HG02970 (cell line): Measurements from ENCODE around the gene GNL1.
"Not testable (repeated sequence)": the region's sequence is repeated elsewhere in the genome, so short reads cannot be mapped to it uniquely, and the experiment has no call there.

Experiments
- ATAC-seq: cut with Tn5 transposase; IDR thresholded peaks from one replicate; pipeline ENCODE4 v1.9.1; 2021; ENCODE audit warnings: mild to moderate bottlenecking, moderate library complexity, moderate number of reproducible peaks; ENCODE audit not compliant: unreplicated experiment, low FRiP score

GNL1 gene

DNA sequence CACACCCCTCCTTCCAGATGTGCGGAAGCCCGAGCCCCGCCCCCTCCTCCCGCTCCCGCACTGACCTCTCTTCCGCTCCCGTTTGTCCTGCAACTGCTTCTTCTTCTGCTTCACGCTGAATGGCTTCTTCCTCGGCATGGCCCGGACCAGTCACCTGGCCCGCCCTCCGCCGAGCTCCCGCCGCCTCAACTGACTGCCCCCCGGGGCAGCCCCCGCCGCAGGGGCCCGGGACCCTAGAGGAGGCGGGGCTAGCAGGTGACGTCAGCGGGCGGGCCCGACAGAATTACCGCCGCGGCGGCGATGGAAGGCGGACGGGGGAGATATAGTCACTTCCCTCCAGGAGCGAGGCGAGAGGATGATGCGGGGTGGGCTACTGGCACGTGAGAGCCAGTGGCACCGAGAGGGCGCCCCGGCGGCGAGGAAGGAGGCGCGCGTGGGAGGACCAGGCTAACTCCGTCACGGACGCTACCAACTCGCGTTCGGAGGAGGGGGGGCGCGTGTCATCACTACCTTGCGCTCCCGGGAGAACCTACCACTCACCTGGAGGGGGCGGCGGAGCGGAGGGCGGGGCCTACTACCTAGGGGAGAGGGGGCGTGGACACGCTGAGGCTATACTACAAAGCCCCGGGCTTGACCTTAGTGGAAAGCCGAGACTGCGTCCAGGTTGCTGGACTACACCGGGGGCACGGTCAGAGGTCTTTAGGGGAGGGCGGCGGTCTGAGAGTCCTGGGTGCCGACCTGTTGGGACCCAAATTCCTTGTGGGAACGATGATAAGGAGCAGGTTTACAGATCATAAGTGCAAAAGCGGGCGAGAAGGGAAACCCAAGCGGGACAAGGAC is at the start of gene GNL1:
Gene GNL1 (minus strand): TSS at position 424 of the 840 bp plus-strand sequence. CDS start 286 bp downstream, at position 138.
- ATAC-seq: peak; percentile 86

DNA sequence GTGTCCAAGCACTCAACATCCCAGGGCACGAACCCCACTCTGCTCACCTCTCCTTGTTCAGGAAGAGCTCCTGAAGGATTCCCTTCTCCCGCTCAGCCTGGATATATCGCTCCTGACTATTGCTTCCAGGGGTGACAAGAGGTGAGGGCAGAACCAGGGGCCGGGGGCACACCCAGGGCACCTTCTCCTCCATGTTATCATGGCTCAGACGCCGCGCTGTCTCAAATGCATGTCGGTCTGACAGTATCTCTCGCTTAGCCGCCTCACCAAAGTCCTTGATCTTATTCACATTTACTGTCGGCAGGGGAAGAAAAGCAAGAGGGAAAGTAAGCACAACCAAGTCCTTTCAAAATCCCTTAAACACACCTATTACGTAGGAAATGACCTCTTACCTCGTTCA is 47.7 kb upstream of the GNL1 start:
- no peak for ATAC-seq

GRCh38 chr6:30601815-30602641 is 45.7 kb upstream of the GNL1 start:
- ATAC-seq: no peak

GRCh38 chr6:30601436-30601814 is 45.1 kb upstream of the GNL1 start:
- no peak for ATAC-seq

- ATAC-seq: no peak
Observed at GRCh38 chr6:30600451-30600961, 44.2 kb upstream of the GNL1 start.

GRCh38 chr6:30599625-30600324 is 43.5 kb upstream of the GNL1 start:
- ATAC-seq: no peak

DNA sequence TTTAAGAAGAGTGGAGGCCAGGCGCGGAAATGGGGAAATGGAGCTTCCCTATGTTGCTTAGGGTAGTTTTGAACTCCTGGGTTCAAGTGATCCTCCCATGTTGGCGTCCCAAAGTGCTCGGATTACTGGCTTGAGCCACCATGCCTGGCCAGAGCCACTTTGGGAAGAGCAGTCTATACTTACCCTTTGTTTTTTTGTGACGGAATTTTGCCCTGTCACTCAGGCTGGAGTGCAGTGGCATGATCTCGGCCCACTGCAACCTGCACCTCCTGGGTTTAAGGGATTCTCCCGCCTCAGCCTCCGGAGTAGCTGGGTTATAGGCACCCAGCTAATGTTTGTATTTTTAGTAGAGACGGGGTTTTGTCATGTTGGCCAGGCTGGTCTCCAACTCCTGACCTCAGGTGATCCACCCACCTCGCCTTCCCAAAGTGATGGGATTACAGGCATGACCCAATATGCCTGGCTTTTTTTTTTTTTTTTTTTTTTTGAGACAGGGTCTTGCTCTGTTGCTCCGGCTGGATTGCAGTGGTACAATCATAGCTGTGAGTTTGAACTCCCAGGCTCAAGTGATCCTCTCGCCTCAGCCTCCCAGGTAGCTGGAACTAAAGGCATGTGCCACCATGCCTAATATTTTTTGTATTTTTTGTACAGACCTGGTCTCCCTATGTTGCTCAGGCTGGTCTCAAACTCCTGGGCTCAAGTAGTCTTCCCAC is 42.8 kb upstream of the GNL1 start:
- no peak for ATAC-seq

GRCh38 chr6:30597315-30598144 is 41.2 kb upstream of the GNL1 start:
- not testable (repeated sequence) for ATAC-seq

GRCh38 chr6:30592287-30592686 is 36.0 kb upstream of the GNL1 start:
- no peak for ATAC-seq

- ATAC-seq: no peak
Observed at GRCh38 chr6:30591008-30591407, 34.7 kb upstream of the GNL1 start.

DNA sequence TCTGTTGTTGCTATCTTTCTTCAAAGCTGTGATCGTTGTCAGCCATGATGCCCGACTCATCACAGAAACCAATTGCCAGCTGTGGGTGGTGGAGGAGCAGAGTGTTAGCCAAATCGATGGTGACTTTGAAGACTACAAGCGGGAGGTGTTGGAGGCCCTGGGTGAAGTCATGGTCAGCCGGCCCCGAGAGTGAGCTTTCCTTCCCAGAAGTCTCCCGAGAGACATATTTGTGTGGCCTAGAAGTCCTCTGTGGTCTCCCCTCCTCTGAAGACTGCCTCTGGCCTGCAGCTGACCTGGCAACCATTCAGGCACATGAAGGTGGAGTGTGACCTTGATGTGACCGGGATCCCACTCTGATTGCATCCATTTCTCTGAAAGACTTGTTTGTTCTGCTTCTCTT is 34.2 kb upstream of the GNL1 start:
- ATAC-seq: no peak

DNA sequence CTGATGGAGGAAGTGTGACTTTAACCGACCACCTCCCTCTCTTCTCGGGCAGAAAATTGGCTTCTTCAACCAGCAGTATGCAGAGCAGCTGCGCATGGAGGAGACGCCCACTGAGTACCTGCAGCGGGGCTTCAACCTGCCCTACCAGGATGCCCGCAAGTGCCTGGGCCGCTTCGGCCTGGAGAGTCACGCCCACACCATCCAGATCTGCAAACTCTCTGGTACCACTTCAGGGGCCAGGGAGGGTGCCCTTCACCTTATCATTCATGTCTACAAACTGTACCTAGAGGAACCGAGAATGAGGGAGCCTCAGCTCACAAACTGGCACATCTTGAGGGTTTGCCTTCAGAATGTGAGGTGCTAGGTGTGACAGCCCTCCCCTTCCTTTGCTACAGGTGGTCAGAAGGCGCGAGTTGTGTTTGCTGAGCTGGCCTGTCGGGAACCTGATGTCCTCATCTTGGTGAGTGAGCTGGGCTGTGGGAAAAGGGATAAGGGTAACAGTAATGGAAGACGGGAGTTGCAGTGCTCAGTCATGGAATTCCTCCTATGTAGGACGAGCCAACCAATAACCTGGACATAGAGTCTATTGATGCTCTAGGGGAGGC is 33.6 kb upstream of the GNL1 start:
- ATAC-seq: no peak

DNA sequence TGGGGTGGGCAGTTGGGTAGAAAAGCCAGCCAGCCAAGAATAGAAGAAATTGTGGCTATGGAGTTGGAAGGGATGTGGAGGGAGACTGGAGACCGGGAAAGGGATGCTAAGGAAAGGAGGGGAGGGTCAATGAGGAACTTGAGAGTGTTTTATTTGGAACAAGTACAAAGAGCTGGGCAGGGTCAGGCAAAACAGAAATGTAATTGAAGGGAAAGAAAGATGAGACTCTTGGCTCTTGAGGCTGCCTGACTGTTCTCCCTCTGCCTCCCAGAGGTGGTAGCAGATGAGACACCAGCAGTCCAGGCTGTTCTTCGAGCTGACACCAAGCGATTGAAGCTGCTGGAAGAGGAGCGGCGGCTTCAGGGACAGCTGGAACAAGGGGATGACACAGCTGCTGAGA is 27.6 kb upstream of the GNL1 start:
- no peak for ATAC-seq

DNA sequence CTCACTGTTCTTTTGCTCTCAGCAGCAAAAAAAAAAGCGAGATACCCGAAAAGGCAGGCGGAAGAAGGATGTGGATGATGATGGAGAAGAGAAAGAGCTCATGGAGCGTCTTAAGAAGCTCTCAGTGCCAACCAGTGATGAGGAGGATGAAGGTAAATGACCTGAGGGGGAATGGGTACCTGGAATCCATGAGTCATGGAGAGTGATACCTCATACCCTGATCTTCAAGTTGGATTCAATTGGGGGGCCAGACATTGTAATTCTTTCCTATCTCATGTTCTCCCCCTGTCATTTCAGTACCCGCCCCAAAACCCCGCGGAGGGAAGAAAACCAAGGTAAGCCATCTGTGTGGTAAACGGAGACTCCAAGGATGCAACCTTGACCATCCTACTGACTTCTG is 21.8 kb upstream of the GNL1 start:
- ATAC-seq: no peak

GRCh38 chr6:30573113-30573512 is 16.8 kb upstream of the GNL1 start:
- ATAC-seq: no peak

DNA sequence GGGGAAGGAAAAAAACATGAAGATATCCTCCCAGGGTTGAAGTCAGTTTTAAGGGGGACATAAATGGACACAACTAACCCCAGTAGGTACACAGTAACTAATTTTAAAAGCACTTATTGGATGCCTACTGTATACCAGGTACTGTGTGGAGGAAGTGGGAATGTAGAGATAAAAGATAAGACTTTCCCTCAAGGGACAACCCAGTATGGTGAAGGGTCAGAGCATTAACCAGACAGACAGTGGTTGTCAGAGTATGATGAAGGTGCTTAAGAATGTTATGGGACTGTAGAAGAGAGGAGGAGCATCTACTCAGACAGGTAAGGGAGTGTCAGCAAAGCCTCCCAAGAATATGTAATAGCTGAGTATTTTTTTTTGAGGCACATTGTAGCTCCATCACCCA is 15.9 kb upstream of the GNL1 start:
- ATAC-seq: no peak

- ATAC-seq: no peak
Observed at GRCh38 chr6:30571762-30572082, 15.4 kb upstream of the GNL1 start.

GRCh38 chr6:30571075-30571761 is 14.9 kb upstream of the GNL1 start, which contains the start of gene ABCF1:
Gene ABCF1 (plus strand): TSS chr6:30571442. CDS start chr6:30571488, 46 bp downstream.
- ATAC-seq: peak; percentile 94

DNA sequence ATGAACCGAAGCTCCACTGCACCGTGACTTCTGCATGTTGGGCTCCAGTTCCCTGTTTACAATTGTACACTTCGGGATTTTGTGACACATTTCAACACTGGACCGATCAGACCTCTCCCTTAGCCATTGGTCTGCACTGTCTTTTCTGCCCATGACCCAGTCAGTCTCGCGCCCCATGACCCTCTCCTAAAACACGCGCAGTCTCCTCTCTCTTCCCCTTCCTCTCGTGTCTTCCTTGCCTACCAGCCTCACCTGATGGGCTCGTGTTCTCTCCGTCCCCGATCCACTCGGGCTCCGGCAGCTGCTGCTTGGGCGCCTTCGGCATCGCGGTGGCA is 14.4 kb upstream of the GNL1 start:
- ATAC-seq: peak; percentile 21
